A549 (cell line): Measurements from ENCODE around the gene SORCS2.

Experiments used
- CEBPB ChIP-seq, 2 experiments: fragments of >200 bp in 1 of 2; sonication (Bioruptor Twin) in 1 of 2; formaldehyde crosslinking in 1 of 2; IDR thresholded peaks; 2 replicates each; pipeline ENCODE4 v1.6.1; 2012 to 2016
- CHD2 ChIP-seq: fragments of 150-350 bp; IDR thresholded peaks from 2 replicates; pipeline ENCODE4 v1.6.1; 2014; ENCODE audit warnings: low read length; ENCODE audit not compliant: partially characterized antibody
- CTCF ChIP-seq: fragments of >200 bp; sonication (Bioruptor Twin); formaldehyde crosslinking; IDR thresholded peaks from 3 replicates; pipeline ENCODE4 v1.5.1; 2016
- ELK1 ChIP-seq: fragments of 150-350 bp; IDR thresholded peaks from 2 replicates; pipeline ENCODE4 v1.6.1; 2014; ENCODE audit warnings: low read depth, mild to moderate bottlenecking, low read length
- EP300 ChIP-seq, 2 experiments: fragments of >200 bp; sonication (Bioruptor Twin); formaldehyde crosslinking; IDR thresholded peaks; 2 replicates in 1 of 2; 3 replicates in 1 of 2; pipeline ENCODE4 v1.6.1; 2016 to 2017
- ESRRA ChIP-seq: fragments of 150-350 bp; IDR thresholded peaks from 2 replicates; pipeline ENCODE4 v1.6.1; 2014; ENCODE audit warnings: mild to moderate bottlenecking, low read length, borderline replicate concordance
- KDM5A ChIP-seq: fragments of 200-600 bp; sonication (generic); IDR thresholded peaks from 2 replicates; pipeline ENCODE4 v1.6.1; 2016; ENCODE audit warnings: antibody characterized with exemption, mild to moderate bottlenecking
- MAX ChIP-seq: IDR thresholded peaks from 2 replicates; pipeline ENCODE4 v1.6.1; 2012
- RAD21 ChIP-seq, 2 experiments: fragments of >200 bp in 1 of 2; sonication (Bioruptor Twin) in 1 of 2; formaldehyde crosslinking in 1 of 2; IDR thresholded peaks in 1 of 2; conservative IDR thresholded peaks in 1 of 2; 2 replicates in 1 of 2; 3 replicates in 1 of 2; pipeline ENCODE4 v1.6.1; 2012 to 2018; ENCODE audit warnings: inconsistent platforms in 1 of 2
- RARB ChIP-seq: fragments of 250-450 bp; sonication (Bioruptor Pico); IDR thresholded peaks from 2 replicates; pipeline ENCODE4 v1.8.0; 2021; ENCODE audit warnings: mild to moderate bottlenecking, moderate library complexity
- RCOR1 ChIP-seq: fragments of 150-350 bp; IDR thresholded peaks from 2 replicates; pipeline ENCODE4 v1.6.1; 2014; ENCODE audit warnings: antibody characterized with exemption, low read length, low read depth
- REST ChIP-seq: fragments of 200-600 bp; sonication (generic); IDR thresholded peaks from 2 replicates; pipeline ENCODE4 v1.6.1; 2016; ENCODE audit warnings: antibody characterized with exemption, mild to moderate bottlenecking, moderate library complexity
- ZC3H11A ChIP-seq: fragments of 450-650 bp; IDR thresholded peaks from 2 replicates; pipeline ENCODE4 v1.6.1; 2014; ENCODE audit warnings: antibody characterized with exemption, mild to moderate bottlenecking
- ZFP36 ChIP-seq: fragments of 450-650 bp; IDR thresholded peaks from 2 replicates; pipeline ENCODE4 v1.6.1; 2014; ENCODE audit warnings: borderline replicate concordance; ENCODE audit not compliant: partially characterized antibody

- TF ChIP-seq KDM5A = no peak
- TF ChIP-seq ZFP36 = no peak
- no peak for TF ChIP-seq CTCF
- no peak for TF ChIP-seq ZC3H11A
- TF ChIP-seq CHD2 = no peak
- no peak for TF ChIP-seq CEBPB (IDR thresholded peaks at IDR 0.05)
- TF ChIP-seq RCOR1 = no peak
- no peak for TF ChIP-seq RAD21 (conservative IDR thresholded peaks at IDR 0.05 in 1 of 2, IDR thresholded peaks at IDR 0.05 in 1 of 2)
- no peak for TF ChIP-seq ELK1
- no peak for TF ChIP-seq MAX
- no peak for TF ChIP-seq ESRRA
- TF ChIP-seq RARB (CRISPR knock-in tag) = no peak
- TF ChIP-seq EP300 (IDR thresholded peaks at IDR 0.05) = no peak
- no peak for TF ChIP-seq REST
Measured at GRCh38 chr4:7344636-7345155, 152.4 kb downstream of the SORCS2 start.
